NCI-H460 (cell line): ENCODE measurements around the gene EPHB1. TPM values are rescaled to one million over a fixed set of nuclear protein-coding genes. Genes with fewer than 3 reads are reported as not detected.

Source experiments
- DNase-seq: peaks from one replicate; pipeline ENCODE4 v3.0.0-alpha.2; 2016; ENCODE audit warnings: low read depth; ENCODE audit errors: extremely low read depth
- total RNA-seq: library from RNA; depleted of rRNA; stranded (reverse); fragments of >200 nt; shearing (Covaris generic); gene quantifications from 2 replicates; pipeline ENCODE4 v1.2.3, GENCODE V29; 2014

EPHB1 gene
- total RNA-seq, 1 experiment from 2014 or later, result 0.05 TPM

GRCh38 chr3:134901461-134901860 is 106.4 kb downstream of the EPHB1 start:
- DNase-seq, result no peak

- DNase-seq, result no peak
These were observed 108.8 kb downstream of the EPHB1 start for GRCh38 chr3:134903837-134904236.

GRCh38 chr3:134904241-134904771 is 109.2 kb downstream of the EPHB1 start:
- no peak for DNase-seq

GRCh38 chr3:134904776-134905646 is 110.0 kb downstream of the EPHB1 start:
- DNase-seq, result no peak

GRCh38 chr3:134905647-134905935 is 110.5 kb downstream of the EPHB1 start:
- DNase-seq, result no peak

GRCh38 chr3:134908271-134908670 is 113.2 kb downstream of the EPHB1 start:
- no peak for DNase-seq

- no peak for DNase-seq
These were observed 115.0 kb downstream of the EPHB1 start for GRCh38 chr3:134910026-134910425.

GRCh38 chr3:134911586-134912548 is 116.8 kb downstream of the EPHB1 start:
- DNase-seq, result no peak

- DNase-seq, result no peak
These were observed 121.4 kb downstream of the EPHB1 start for GRCh38 chr3:134916276-134916961.

GRCh38 chr3:134917631-134918030 is 122.6 kb downstream of the EPHB1 start:
- no peak for DNase-seq

GRCh38 chr3:134918441-134918840 is 123.4 kb downstream of the EPHB1 start:
- DNase-seq, result no peak

GRCh38 chr3:134922101-134922500 is 127.0 kb downstream of the EPHB1 start:
- no peak for DNase-seq

GRCh38 chr3:134922866-134923265 is 127.8 kb downstream of the EPHB1 start:
- no peak for DNase-seq

GRCh38 chr3:134923286-134923685 is 128.2 kb downstream of the EPHB1 start:
- no peak for DNase-seq

GRCh38 chr3:134927599-134927998 is 132.5 kb downstream of the EPHB1 start:
- no peak for DNase-seq

GRCh38 chr3:134928392-134928791 is 133.3 kb downstream of the EPHB1 start:
- no peak for DNase-seq

GRCh38 chr3:134928819-134929218 is 133.8 kb downstream of the EPHB1 start:
- no peak for DNase-seq

GRCh38 chr3:134929976-134930375 is 134.9 kb downstream of the EPHB1 start:
- no peak for DNase-seq

GRCh38 chr3:134931045-134931785 is 136.2 kb downstream of the EPHB1 start:
- DNase-seq, result no peak

- DNase-seq, result no peak
These were observed 137.0 kb downstream of the EPHB1 start for GRCh38 chr3:134932035-134932434.
